ENCODE results near the gene WWOX. TPM values are rescaled to one million over a fixed set of nuclear protein-coding genes. Genes with fewer than 3 reads are reported as not detected.

Gene WWOX
- total RNA-seq, 1 donor from 2014 or later: 28.2 TPM

GRCh38 chr16:78183437-78184237, 84.2 kb downstream of the WWOX start:
- Mint-ChIP-seq H3K4me1 (ENCODE audit: unreplicated experiment) (peaks cover 11% of the 10 kb centered on the region), H3K27ac (no peak overlapping the region), H3K4me3 (no peak overlapping the region), H3K36me3 (no peaks in the 10 kb centered on the region), H3K9me3 (no peaks in the 10 kb centered on the region), H3K27me3 (no peaks in the 10 kb centered on the region)
- no peak for DNase-seq (ENCODE audit: extremely low spot score, unreplicated experiment)
- no peak for TF ChIP-seq CTCF (conservative IDR thresholded peaks at IDR 0.05)

- H3K4me3 Mint-ChIP-seq: no peak overlapping the region
- TF ChIP-seq CTCF (conservative IDR thresholded peaks at IDR 0.05): no peak
- H3K27me3 Mint-ChIP-seq: no peaks in the 10 kb centered on the region
- DNase-seq (ENCODE audit: extremely low spot score, unreplicated experiment): no peak
- H3K36me3 Mint-ChIP-seq: no peaks in the 10 kb centered on the region
- H3K27ac Mint-ChIP-seq: no peak overlapping the region
- no peaks in the 10 kb centered on the region for H3K9me3 Mint-ChIP-seq
- H3K4me1 Mint-ChIP-seq (ENCODE audit: unreplicated experiment): peaks cover 11% of the 10 kb centered on the region
These were observed 85.1 kb downstream of the WWOX start for GRCh38 chr16:78184238-78185183.

GRCh38 chr16:78189121-78189520, 89.7 kb downstream of the WWOX start:
- Mint-ChIP-seq H3K4me1 (ENCODE audit: unreplicated experiment) (peaks cover 6% of the 10 kb centered on the region), H3K27ac (no peak overlapping the region), H3K36me3 (peaks cover 6% of the 10 kb centered on the region), H3K9me3 (no peaks in the 10 kb centered on the region), H3K4me3 (no peak overlapping the region), H3K27me3 (no peaks in the 10 kb centered on the region)
- TF ChIP-seq CTCF (conservative IDR thresholded peaks at IDR 0.05): no peak
- no peak for DNase-seq (ENCODE audit: extremely low spot score, unreplicated experiment)

- no peaks in the 10 kb centered on the region for H3K9me3 Mint-ChIP-seq
- no peak overlapping the region for H3K27ac Mint-ChIP-seq
- peaks cover 6% of the 10 kb centered on the region for H3K36me3 Mint-ChIP-seq
- DNase-seq (ENCODE audit: extremely low spot score, unreplicated experiment): no peak
- H3K27me3 Mint-ChIP-seq: no peaks in the 10 kb centered on the region
- no peak overlapping the region for H3K4me3 Mint-ChIP-seq
- peaks cover 10% of the 10 kb centered on the region for H3K4me1 Mint-ChIP-seq (ENCODE audit: unreplicated experiment)
- TF ChIP-seq CTCF (conservative IDR thresholded peaks at IDR 0.05): no peak
These were observed 93.5 kb downstream of the WWOX start for GRCh38 chr16:78192734-78193488.

- no peak for TF ChIP-seq CTCF (conservative IDR thresholded peaks at IDR 0.05)
- Mint-ChIP-seq H3K4me1 (ENCODE audit: unreplicated experiment) (peaks cover 10% of the 10 kb centered on the region), H3K27me3 (no peaks in the 10 kb centered on the region), H3K36me3 (peaks cover 5% of the 10 kb centered on the region), H3K27ac (no peak overlapping the region), H3K4me3 (no peak overlapping the region), H3K9me3 (no peaks in the 10 kb centered on the region)
- no peak for DNase-seq (ENCODE audit: extremely low spot score, unreplicated experiment)
These were observed 95.5 kb downstream of the WWOX start for GRCh38 chr16:78194948-78195347.
